ENCODE results near the gene DCP1B.

The DCP1B gene

DNA sequence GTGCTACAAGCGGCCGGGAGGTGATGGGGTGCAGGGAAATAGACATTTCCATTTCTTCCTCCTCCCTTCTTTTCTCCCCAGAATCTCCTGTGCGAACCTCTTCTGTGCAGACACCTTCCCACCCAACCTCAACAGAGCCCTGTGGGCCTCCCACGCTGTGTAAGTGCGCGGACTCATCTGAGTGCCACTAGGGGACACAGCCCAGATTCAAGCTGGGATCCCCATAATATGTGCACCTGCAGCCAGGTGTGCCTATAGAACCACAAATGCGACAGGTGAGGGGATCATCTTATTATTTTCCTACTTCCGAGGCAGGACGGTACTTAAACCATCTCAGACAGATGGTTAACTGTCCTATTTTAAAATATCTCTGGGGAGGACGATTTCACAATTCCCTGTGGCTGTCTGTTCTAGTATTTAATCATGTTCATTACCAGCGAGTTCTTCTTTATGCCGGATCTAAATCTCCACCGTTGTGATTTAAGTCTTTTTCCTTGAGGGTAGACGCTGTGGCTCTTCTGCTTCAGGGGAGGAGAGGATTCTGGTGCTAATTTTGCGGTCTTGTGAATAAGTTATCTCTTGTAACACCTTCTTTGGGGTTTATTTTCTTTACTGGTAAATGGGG lies 31.3 kb upstream of the DCP1B start:
- WGBS, result 89% methylated on average over 13 of the region's 15 CpGs
- H3K27me3 ChIP-seq (ENCODE audit: insufficient read depth, low read length), result peaks cover 57% of the 10 kb centered on the region
- H3K4me3 ChIP-seq (ENCODE audit: low read length), result peak overlapping the region; percentile 43
- no peak overlapping the region for H3K27ac ChIP-seq (ENCODE audit: low read depth, low read length)
- no peaks in the 10 kb centered on the region for H3K36me3 ChIP-seq (ENCODE audit: insufficient read depth, low read length)
- H3K4me1 ChIP-seq (ENCODE audit: insufficient read depth, low read length), result peaks cover 4% of the 10 kb centered on the region; the same call in 1 of the 2 replicates
- no peak overlapping the region for H3K9ac ChIP-seq (ENCODE audit: low read depth, low read length)
- H3K9me3 ChIP-seq (ENCODE audit: insufficient read depth, low read depth, low read length), result no peaks in the 10 kb centered on the region

DNA sequence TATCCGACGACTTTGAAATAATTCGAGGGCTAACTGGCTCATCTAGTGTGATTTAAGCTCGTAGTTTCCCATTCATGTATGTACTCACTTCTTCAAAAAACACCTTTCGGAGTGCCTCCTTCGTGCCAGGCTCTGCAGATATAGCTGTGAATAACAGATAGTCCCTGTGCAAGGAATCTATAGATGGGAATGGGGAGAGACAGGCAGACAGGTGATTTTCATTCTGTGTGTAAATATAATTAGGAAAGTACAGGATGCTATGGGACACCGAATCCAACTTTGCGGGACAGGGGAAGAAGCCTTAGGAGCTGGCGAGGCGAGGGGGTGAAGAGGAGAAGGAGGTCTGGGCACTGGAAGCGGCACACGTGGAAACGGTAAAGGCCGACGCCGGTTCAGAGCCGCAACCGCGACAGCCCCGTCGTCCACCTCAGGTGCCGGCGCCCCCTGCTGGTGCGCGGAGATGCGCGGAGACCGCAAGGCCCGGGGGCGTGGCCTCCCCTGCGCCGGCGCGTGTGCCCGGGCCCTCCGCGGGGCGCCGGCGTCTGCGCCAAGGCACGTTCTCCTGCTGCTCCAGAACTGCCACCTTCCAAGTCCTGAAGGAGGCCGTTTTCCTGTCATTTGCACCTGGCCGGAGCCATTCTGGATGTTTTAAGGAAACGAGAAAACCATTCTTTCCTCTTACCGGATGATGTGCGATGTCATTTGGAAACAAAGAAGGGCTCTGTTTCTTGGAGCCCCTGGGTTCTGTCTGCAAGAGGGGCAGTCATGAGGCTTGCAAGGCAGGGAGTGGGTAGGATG lies 30.6 kb upstream of the DCP1B start:
- peak overlapping the region; percentile 43 for H3K4me3 ChIP-seq (ENCODE audit: low read length)
- peaks cover 4% of the 10 kb centered on the region; the same call in 1 of the 2 replicates for H3K4me1 ChIP-seq (ENCODE audit: insufficient read depth, low read length)
- 16% methylated on average over 47 of the region's 47 CpGs for WGBS
- peaks cover 54% of the 10 kb centered on the region for H3K27me3 ChIP-seq (ENCODE audit: insufficient read depth, low read length)
- no peaks in the 10 kb centered on the region for H3K36me3 ChIP-seq (ENCODE audit: insufficient read depth, low read length)
- no peak overlapping the region for H3K27ac ChIP-seq (ENCODE audit: low read depth, low read length)
- H3K9me3 ChIP-seq (ENCODE audit: insufficient read depth, low read depth, low read length), result no peaks in the 10 kb centered on the region
- no peak overlapping the region for H3K9ac ChIP-seq (ENCODE audit: low read depth, low read length)

DNA sequence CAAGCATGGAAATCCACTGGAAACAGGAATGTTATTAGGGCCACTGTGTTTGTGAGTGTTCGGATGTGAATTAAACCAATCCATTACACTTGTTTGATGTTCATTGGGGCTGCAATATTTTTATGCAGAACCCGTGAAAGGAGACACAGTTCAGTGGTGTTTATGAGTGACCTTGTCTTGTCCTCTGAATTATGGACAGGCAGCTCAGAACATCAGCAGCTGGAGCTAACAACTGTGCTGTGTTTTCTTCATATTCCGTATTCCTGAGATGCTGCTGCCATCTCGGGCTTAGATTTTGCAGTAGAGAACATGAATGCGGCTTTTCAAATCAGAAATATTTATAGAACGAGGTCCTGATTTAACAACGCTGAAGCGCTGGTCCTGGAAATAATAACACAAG lies 28.2 kb upstream of the DCP1B start:
- H3K9me3 ChIP-seq (ENCODE audit: insufficient read depth, low read depth, low read length), result no peaks in the 10 kb centered on the region
- H3K27ac ChIP-seq (ENCODE audit: low read depth, low read length), result no peak overlapping the region
- no peaks in the 10 kb centered on the region for H3K36me3 ChIP-seq (ENCODE audit: insufficient read depth, low read length)
- H3K27me3 ChIP-seq (ENCODE audit: insufficient read depth, low read length), result peaks cover 40% of the 10 kb centered on the region
- peaks cover 4% of the 10 kb centered on the region; the same call in 1 of the 2 replicates for H3K4me1 ChIP-seq (ENCODE audit: insufficient read depth, low read length)
- no peak overlapping the region for H3K4me3 ChIP-seq (ENCODE audit: low read length)
- WGBS, result 93% methylated on average over 8 of the region's 8 CpGs
- H3K9ac ChIP-seq (ENCODE audit: low read depth, low read length), result no peak overlapping the region

DNA sequence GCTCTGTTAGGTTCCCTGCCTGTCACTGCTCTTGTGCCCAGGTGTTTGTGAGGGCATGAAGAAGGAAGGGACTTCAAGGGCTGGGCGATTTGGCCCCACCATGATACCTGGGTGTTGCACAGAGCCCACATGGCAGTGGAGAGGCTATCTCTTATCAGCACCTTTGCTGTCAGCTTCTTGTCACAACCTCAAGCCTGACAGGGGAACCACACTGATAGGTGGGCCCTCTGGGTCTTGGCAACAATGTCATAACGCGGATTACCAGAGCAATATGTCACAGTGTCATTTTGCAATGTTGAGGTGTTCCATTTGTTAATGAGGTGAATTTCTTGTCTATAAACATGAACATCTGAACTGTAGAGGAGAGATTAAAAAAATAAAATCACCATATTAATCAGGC lies 25.6 kb upstream of the DCP1B start:
- WGBS, result 97% methylated on average over 3 of the region's 3 CpGs
- Histone ChIP-seq H3K27me3 (ENCODE audit: insufficient read depth, low read length) (peaks cover 31% of the 10 kb centered on the region), H3K27ac (ENCODE audit: low read depth, low read length) (no peak overlapping the region), H3K4me3 (ENCODE audit: low read length) (no peak overlapping the region), H3K4me1 (ENCODE audit: insufficient read depth, low read length) (no peaks in the 10 kb centered on the region), H3K9me3 (ENCODE audit: insufficient read depth, low read depth, low read length) (no peaks in the 10 kb centered on the region), H3K36me3 (ENCODE audit: insufficient read depth, low read length) (no peaks in the 10 kb centered on the region), H3K9ac (ENCODE audit: low read depth, low read length) (no peak overlapping the region)

DNA sequence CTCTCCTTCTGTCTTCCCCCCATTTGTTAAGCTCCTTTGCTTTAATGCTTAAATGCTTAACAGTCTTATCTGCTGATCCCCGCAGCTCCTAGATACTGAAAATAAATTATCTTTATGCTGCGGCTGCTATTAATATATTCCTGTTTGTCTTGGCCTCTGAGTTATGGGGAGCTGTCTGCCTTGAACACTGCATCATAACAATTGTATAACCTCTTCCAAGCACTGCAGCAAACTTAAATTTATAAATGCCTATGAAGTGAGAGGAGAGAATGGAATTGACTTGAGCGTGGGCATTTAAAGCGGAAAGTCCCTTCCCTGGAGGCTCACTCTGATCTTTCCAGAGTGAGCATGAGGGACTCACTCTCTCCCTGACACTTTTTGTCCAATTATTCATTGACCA lies 23.1 kb upstream of the DCP1B start:
- H3K27ac ChIP-seq (ENCODE audit: low read depth, low read length), result no peak overlapping the region
- peaks cover 7% of the 10 kb centered on the region; the same call in 1 of the 2 replicates for H3K27me3 ChIP-seq (ENCODE audit: insufficient read depth, low read length)
- H3K4me1 ChIP-seq (ENCODE audit: insufficient read depth, low read length), result no peaks in the 10 kb centered on the region
- WGBS, result 78% methylated on average over 4 of the region's 4 CpGs
- no peak overlapping the region for H3K4me3 ChIP-seq (ENCODE audit: low read length)
- no peaks in the 10 kb centered on the region for H3K36me3 ChIP-seq (ENCODE audit: insufficient read depth, low read length)
- no peaks in the 10 kb centered on the region for H3K9me3 ChIP-seq (ENCODE audit: insufficient read depth, low read depth, low read length)
- no peak overlapping the region for H3K9ac ChIP-seq (ENCODE audit: low read depth, low read length)

DNA sequence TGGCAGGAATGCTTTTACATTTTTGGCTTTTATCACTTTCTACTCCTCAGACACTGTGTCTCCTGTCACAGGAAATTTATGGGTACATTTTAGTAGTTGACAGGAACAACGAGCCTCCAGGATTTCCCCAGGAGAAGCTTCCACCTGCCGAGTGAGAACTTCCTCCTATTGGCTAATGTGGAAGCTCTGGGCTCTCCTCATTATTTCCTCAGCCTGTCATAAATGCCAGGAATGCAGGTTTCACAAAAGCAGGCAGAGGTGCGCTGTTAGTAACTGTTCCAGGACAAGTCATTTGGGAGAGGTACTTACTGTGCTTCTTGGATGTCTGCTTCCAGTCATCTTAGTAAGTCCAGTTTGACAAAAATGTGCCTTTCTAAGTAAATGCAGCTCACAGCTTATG lies 19.1 kb upstream of the DCP1B start:
- peaks cover under 1% of the 10 kb centered on the region; the same call in 1 of the 2 replicates for H3K4me1 ChIP-seq (ENCODE audit: insufficient read depth, low read length)
- no peak overlapping the region for H3K27ac ChIP-seq (ENCODE audit: low read depth, low read length)
- H3K36me3 ChIP-seq (ENCODE audit: insufficient read depth, low read length), result no peaks in the 10 kb centered on the region
- no peaks in the 10 kb centered on the region for H3K9me3 ChIP-seq (ENCODE audit: insufficient read depth, low read depth, low read length)
- H3K27me3 ChIP-seq (ENCODE audit: insufficient read depth, low read length), result peaks cover 3% of the 10 kb centered on the region; the same call in 1 of the 2 replicates
- H3K4me3 ChIP-seq (ENCODE audit: low read length), result no peak overlapping the region
- no peak overlapping the region for H3K9ac ChIP-seq (ENCODE audit: low read depth, low read length)
- WGBS, result 70% methylated on average over 3 of the region's 3 CpGs

DNA sequence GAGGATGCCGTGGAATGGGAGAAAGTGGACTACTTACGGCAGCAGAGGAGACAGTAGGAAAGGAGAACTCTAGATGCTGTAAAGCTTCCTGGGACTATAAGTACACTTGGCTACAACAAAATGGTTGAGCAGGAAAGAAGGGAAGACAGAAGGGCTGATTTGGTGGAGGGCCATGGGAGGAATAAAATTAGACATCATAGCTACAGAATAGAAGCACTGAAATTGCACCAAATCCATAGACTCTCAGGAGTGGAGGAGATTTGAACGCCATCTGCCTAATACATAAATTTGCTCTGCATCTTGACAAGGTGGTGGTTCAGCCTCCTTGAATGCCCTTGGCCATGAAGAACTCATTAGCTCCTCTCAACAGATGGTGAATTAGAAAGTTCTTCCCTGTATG lies 16.3 kb upstream of the DCP1B start:
- WGBS, result 96% methylated on average over 3 of the region's 3 CpGs
- Histone ChIP-seq H3K27me3 (ENCODE audit: insufficient read depth, low read length) (no peaks in the 10 kb centered on the region), H3K9me3 (ENCODE audit: insufficient read depth, low read depth, low read length) (no peaks in the 10 kb centered on the region)

DNA sequence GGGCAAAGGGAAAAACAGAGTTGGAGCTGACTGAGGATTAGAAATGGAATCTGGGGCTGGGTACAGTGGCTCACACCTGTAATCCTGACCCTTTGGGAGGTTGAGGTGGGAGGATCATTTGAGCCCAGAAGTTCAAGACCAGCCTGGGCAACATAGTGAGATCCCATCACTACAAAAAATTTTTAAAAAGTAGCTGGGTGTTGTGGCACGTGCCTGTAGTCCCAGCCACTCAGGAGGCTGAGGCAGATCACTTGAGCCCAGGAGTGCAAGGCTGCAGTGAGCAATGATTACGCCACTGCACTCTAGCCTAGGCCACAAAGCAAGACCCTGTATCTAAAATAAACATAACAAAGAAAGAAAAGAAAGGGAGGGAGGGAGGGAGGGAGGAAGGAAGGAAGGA lies 14.9 kb upstream of the DCP1B start:
- no peaks in the 10 kb centered on the region for H3K9me3 ChIP-seq (ENCODE audit: insufficient read depth, low read depth, low read length)
- 80% methylated on average over 1 of the region's 2 CpGs for WGBS
- no peaks in the 10 kb centered on the region for H3K27me3 ChIP-seq (ENCODE audit: insufficient read depth, low read length)
- H3K36me3 ChIP-seq (ENCODE audit: insufficient read depth, low read length), result no peaks in the 10 kb centered on the region
- no peak overlapping the region for H3K4me3 ChIP-seq (ENCODE audit: low read length)
- H3K27ac ChIP-seq (ENCODE audit: low read depth, low read length), result no peak overlapping the region
- peaks cover 12% of the 10 kb centered on the region for H3K4me1 ChIP-seq (ENCODE audit: insufficient read depth, low read length)
- H3K9ac ChIP-seq (ENCODE audit: low read depth, low read length), result no peak overlapping the region

More for the DNA sequence above, 16.3 kb upstream of the DCP1B start:
- H3K4me3 ChIP-seq (ENCODE audit: low read length), result no peak overlapping the region
- peaks cover 12% of the 10 kb centered on the region for H3K4me1 ChIP-seq (ENCODE audit: insufficient read depth, low read length)
- H3K36me3 ChIP-seq (ENCODE audit: insufficient read depth, low read length), result no peaks in the 10 kb centered on the region
- no peak overlapping the region for H3K9ac ChIP-seq (ENCODE audit: low read depth, low read length)
- no peak overlapping the region for H3K27ac ChIP-seq (ENCODE audit: low read depth, low read length)

DNA sequence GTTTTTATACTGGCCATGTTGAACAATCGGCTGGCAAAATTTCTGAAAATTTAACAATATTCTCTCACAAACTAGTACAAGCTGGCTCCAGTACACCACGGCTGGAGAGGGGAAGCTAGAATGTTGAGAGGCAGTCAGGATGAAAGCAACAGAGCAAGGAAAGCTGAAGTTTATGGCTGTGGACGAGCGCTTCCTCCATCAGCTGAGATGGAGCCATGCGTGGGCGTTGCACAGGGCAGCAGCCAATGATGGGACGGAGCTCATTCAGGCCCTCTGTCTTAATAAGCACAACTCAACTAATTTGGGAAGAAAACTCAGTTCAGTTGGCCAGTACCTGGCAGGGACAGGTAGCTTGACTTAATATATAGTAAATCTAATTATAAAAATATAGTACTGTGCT lies 14.1 kb upstream of the DCP1B start:
- H3K4me1 ChIP-seq (ENCODE audit: insufficient read depth, low read length), result peaks cover 12% of the 10 kb centered on the region

DNA sequence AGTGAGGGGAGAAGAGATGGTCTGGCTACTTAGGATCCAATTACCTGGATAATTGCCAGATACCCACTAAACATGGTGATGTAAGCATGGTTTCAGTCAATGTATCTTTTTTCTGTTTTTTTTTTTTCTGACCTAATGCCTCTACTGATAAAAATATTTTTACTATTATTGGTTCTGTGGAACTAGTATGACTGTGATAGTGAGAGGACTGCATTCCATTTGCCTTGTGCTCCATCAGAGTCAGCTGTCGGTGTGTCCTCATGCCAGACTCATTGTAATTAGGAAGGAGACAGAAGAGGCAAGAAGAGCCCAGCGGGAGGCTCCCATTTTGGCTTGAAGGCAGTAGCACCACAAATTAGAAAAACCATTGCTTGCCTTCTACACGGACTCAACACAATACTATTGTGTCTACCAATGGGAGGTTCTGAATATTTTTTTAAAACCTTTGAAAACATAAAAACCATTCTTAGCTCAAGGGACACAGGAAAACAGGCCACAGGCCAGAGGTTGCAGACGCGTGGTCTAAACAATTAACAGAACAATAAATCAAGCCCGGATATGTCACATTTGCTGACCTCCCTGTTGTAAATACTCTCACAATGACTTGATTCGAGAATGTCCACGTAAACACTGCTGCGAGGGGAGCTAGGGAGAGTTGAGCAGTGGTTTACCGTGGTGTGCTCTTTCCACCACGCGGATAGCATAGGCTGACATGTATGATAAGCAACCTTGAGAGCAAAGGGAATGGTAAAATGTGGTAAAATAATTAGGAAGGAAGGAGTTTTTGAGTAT lies 13.5 kb upstream of the DCP1B start:
- Histone ChIP-seq H3K27ac (ENCODE audit: low read depth, low read length) (no peak overlapping the region), H3K4me1 (ENCODE audit: insufficient read depth, low read length) (peaks cover 12% of the 10 kb centered on the region), H3K9me3 (ENCODE audit: insufficient read depth, low read depth, low read length) (no peaks in the 10 kb centered on the region), H3K36me3 (ENCODE audit: insufficient read depth, low read length) (no peaks in the 10 kb centered on the region), H3K27me3 (ENCODE audit: insufficient read depth, low read length) (no peaks in the 10 kb centered on the region), H3K9ac (ENCODE audit: low read depth, low read length) (no peak overlapping the region), H3K4me3 (ENCODE audit: low read length) (no peak overlapping the region)
- 73% methylated on average over 12 of the region's 12 CpGs for WGBS

More for the DNA sequence above, 14.1 kb upstream of the DCP1B start:
- Histone ChIP-seq H3K27me3 (ENCODE audit: insufficient read depth, low read length) (no peaks in the 10 kb centered on the region), H3K36me3 (ENCODE audit: insufficient read depth, low read length) (no peaks in the 10 kb centered on the region), H3K9me3 (ENCODE audit: insufficient read depth, low read depth, low read length) (no peaks in the 10 kb centered on the region), H3K9ac (ENCODE audit: low read depth, low read length) (no peak overlapping the region), H3K27ac (ENCODE audit: low read depth, low read length) (no peak overlapping the region), H3K4me3 (ENCODE audit: low read length) (no peak overlapping the region)
- 87% methylated on average over 6 of the region's 7 CpGs for WGBS
